ENCODE results near the gene BEND2. TPM values are rescaled to one million over a fixed set of nuclear protein-coding genes. Genes with fewer than 3 reads are reported as not detected.

Gene BEND2
- total and polyA plus RNA-seq, 2 of the 8 experiments (the other 6 are each of a cell fraction or from before 2014, with no cell fraction given), result not detected

- ChIA-PET POLR2A (ENCODE audit: partially characterized antibody) (no interaction called here), CTCF (ENCODE audit: partially characterized antibody) (no interaction called here)
- Histone ChIP-seq H3K56ac (replicated peaks; ENCODE audit: insufficient read length, low read depth, low read length) (no peak overlapping the region), H3K79me1 (ENCODE audit: low read depth, low read length) (no peaks in the 10 kb centered on the region), H2AFZ (ENCODE audit: low read length) (no peak overlapping the region), H3K9me3 (ENCODE audit: insufficient read depth in 2 of 2, low read depth in 1 of 2, low read length in 1 of 2) (no peaks in the 10 kb centered on the region), H4K8ac (ENCODE audit: extremely low read depth, insufficient read depth, low read length) (no peak overlapping the region), H2AK5ac (ENCODE audit: low read depth, low read length) (no peak overlapping the region), H4K5ac (ENCODE audit: insufficient read length, low read depth, low read length) (no peak overlapping the region), H4K20me1 (replicated peaks in 1 of 2; ENCODE audit: control insufficient read depth in 1 of 2, insufficient read depth in 2 of 2, low read length in 2 of 2) (no peaks in the 10 kb centered on the region), H3K4ac (replicated peaks; ENCODE audit: insufficient read length, low read depth, low read length) (no peak overlapping the region), H2BK15ac (ENCODE audit: low read length) (no peak overlapping the region), H3K27ac (ENCODE audit: low read depth, low read length) (no peak overlapping the region), H3K4me3 (ENCODE audit: extremely low read depth in 1 of 4, insufficient read depth in 2 of 4, low read depth in 3 of 4, low read length in 4 of 4) (no peak overlapping the region), H3K4me2 (ENCODE audit: insufficient read depth in 1 of 2, low read depth in 2 of 2, low read length in 2 of 2) (no peak overlapping the region), H3K23ac (ENCODE audit: insufficient read length) (no peak overlapping the region), H3K18ac (ENCODE audit: extremely low read depth, low read length) (no peak overlapping the region), H2BK20ac (ENCODE audit: low read length) (no peak overlapping the region), H3K36me3 (ENCODE audit: control insufficient read depth in 2 of 4, insufficient read depth in 4 of 4, low read length in 3 of 4) (no peaks in the 10 kb centered on the region), H2BK12ac (ENCODE audit: low read depth, low read length) (no peak overlapping the region), H3K14ac (ENCODE audit: insufficient read length) (no peak overlapping the region), H3K79me2 (ENCODE audit: control insufficient read depth in 1 of 2, insufficient read depth in 2 of 2, low read length in 2 of 2) (no peaks in the 10 kb centered on the region), H2BK5ac (ENCODE audit: low read depth, low read length) (no peak overlapping the region), H3K4me1 (replicated peaks in 1 of 4; ENCODE audit: control insufficient read depth in 3 of 4, insufficient read depth in 4 of 4, low read length in 3 of 4) (no peaks in the 10 kb centered on the region), H3K27me3 (replicated peaks in 1 of 4; ENCODE audit: control insufficient read depth in 3 of 4, extremely low read depth in 1 of 4, insufficient read depth in 3 of 4, low read length in 3 of 4) (no peaks in the 10 kb centered on the region), H2BK120ac (replicated peaks; ENCODE audit: low read depth, low read length) (no peak overlapping the region), H3K9ac (replicated peaks in 1 of 4; ENCODE audit: extremely low read depth in 1 of 4, low read depth in 3 of 4, low read length in 3 of 4) (no peak overlapping the region), H3K23me2 (ENCODE audit: low read depth, low read length) (no peaks in the 10 kb centered on the region), H4K91ac (replicated peaks; ENCODE audit: insufficient read length, low read length) (no peak overlapping the region)
- 78% methylated on average over 2 of the region's 2 CpGs; no CpG with 5 or more reads in 1 of the 2 experiments for WGBS, 2 experiments (ENCODE audit: extremely low coverage in 1 of 2, insufficient coverage in 1 of 2, insufficient read length in 1 of 2, insufficient replicate concordance in 2 of 2, low coverage in 1 of 2, low lambda C conversion rate in 2 of 2, missing lambda C conversion rate in 1 of 2)
- no peak for FAIRE-seq
- TF ChIP-seq USF2 (IDR thresholded peaks at IDR 0.05; ENCODE audit: low read length) (peak; percentile 44; the same call in 1 of the 2 replicates), GTF2F1 (IDR thresholded peaks at IDR 0.05; ENCODE audit: borderline replicate concordance, low read depth, low read length) (no peak)
- DNase-seq (ENCODE audit: low read depth in 1 of 2, low spot score in 2 of 2), result no peak
These were observed 74.7 kb downstream of the BEND2 start for GRCh38 chrX:18146009-18146408.

All from H1 (cell line).